ENCODE measurements around the gene SPAG6. TPM values are rescaled to one million over a fixed set of nuclear protein-coding genes. Genes with fewer than 3 reads are reported as not detected.
A peak's percentile ranks its signal among the peaks of the same experiment; 100 is the strongest.
"Not testable (repeated sequence)": the region's sequence is repeated elsewhere in the genome, so short reads cannot be mapped to it uniquely, and the experiment has no call there.

Gene SPAG6
- total RNA-seq, 2 donors from 2014 or later: not detected

DNA sequence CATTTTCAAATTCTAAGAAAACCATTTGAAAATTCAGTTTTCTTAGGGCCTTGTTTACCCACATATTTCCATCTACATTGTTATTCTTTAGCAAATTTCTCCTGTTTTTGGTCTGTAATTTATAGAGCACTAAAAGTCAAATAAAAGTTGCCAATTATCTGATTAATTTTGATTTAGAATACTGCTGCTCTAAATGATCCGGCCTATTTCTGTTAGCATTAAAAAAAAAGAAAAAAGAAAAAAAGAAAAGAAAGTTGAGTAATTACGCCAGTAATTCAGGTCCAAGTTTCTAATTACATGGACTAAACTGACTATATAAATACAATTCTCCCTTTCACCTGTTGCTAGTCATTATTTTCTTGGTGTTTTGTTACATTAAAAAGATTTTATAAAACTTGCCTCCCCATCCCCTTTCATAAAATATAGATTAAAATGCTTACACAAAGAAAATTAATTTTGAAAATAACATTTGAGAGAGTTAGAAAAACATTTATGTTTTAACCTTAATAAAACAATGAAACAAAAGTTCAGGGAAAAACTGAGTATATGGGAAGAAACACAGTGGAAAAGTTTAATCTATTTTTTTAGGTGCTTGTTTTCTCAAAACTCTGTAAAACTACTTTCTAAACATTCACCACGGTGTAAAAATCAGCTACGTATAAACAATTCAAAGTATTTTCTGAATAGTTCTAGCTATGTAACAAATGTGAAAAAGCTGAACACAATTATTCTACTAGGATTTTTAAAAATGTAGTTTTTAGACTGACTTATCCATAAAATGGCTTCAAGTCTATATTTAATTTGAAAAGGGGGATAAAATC, 35.9 kb upstream of the SPAG6 start:
- Histone ChIP-seq H3K9me3 (no peaks in the 10 kb centered on the region), H3K4me3 (no peak overlapping the region), H3K27me3 (replicated peaks; ENCODE audit: insufficient read depth) (no peaks in the 10 kb centered on the region), H3K27ac (no peak overlapping the region), H3K36me3 (no peaks in the 10 kb centered on the region), H3K4me1 (ENCODE audit: control insufficient read depth in 1 of 2, low read depth in 2 of 2) (no peaks in the 10 kb centered on the region)
- ATAC-seq (ENCODE audit: insufficient number of reproducible peaks, low FRiP score, low read depth): no peak
- DNase-seq (ENCODE audit: low spot score): no peak
- TF ChIP-seq, protein P1, sequence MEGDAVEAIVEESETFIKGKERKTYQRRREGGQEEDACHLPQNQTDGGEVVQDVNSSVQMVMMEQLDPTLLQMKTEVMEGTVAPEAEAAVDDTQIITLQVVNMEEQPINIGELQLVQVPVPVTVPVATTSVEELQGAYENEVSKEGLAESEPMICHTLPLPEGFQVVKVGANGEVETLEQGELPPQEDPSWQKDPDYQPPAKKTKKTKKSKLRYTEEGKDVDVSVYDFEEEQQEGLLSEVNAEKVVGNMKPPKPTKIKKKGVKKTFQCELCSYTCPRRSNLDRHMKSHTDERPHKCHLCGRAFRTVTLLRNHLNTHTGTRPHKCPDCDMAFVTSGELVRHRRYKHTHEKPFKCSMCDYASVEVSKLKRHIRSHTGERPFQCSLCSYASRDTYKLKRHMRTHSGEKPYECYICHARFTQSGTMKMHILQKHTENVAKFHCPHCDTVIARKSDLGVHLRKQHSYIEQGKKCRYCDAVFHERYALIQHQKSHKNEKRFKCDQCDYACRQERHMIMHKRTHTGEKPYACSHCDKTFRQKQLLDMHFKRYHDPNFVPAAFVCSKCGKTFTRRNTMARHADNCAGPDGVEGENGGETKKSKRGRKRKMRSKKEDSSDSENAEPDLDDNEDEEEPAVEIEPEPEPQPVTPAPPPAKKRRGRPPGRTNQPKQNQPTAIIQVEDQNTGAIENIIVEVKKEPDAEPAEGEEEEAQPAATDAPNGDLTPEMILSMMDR (IDR thresholded peaks at IDR 0.05): no peak

DNA sequence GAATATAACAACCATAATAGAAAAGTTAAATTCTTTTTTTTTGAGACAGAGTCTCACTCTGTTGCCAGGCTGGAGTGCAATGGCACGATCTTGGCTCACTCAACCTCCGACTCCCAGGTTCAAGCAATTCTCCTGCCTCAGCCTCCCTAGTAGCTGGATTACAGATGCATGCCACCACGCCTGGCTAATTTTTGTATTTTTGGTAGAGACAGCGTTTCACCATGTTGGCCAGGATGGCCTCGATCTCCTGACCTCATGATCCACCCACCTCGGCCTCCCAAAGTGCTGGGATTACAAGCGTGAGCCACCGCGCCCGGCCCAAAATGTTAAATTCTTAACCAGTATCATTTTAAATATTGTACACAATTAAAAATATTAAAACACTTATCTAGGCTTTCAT, 35.3 kb upstream of the SPAG6 start:
- DNase-seq (ENCODE audit: low spot score): not testable (repeated sequence)

DNA sequence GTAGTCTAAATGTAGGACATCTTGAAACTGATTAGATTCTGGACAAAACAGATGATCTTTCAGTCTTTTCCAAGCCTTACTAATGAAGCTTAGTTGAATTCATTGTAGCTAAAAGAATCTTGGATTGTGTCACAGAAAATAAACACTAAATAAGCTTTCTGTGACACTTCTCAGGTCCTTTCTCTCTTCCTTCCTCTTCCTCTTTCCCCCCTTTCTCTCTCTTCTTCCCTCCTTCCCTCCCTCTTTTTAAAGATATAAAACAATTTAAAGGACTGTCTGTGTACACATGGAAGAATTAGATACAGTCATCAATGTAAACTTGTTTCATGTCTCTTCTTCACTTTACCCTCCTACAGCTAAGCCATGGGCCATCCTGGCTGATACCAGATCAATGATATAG, 34.4 kb upstream of the SPAG6 start:
- H3K4me1 ChIP-seq (ENCODE audit: control insufficient read depth in 1 of 2, low read depth in 2 of 2): peaks cover 0 to 11% of the 10 kb centered on the region in 2 donors
- ATAC-seq (ENCODE audit: insufficient number of reproducible peaks, low FRiP score, low read depth): no peak
- H3K4me3 ChIP-seq: no peak overlapping the region
- TF ChIP-seq, protein P1 (IDR thresholded peaks at IDR 0.05): no peak
- no peaks in the 10 kb centered on the region for H3K36me3 ChIP-seq
- no peak for DNase-seq (ENCODE audit: low spot score)
- H3K27me3 ChIP-seq (replicated peaks; ENCODE audit: insufficient read depth): no peaks in the 10 kb centered on the region
- H3K27ac ChIP-seq: no peak overlapping the region
- H3K9me3 ChIP-seq: no peaks in the 10 kb centered on the region

More for the DNA sequence above, 35.3 kb upstream of the SPAG6 start:
- H3K4me3 ChIP-seq; ATAC-seq (ENCODE audit: insufficient number of reproducible peaks, low FRiP score, low read depth); H3K27me3 ChIP-seq (replicated peaks; ENCODE audit: insufficient read depth); H3K9me3 ChIP-seq; H3K36me3 ChIP-seq; H3K27ac ChIP-seq; H3K4me1 ChIP-seq (ENCODE audit: control insufficient read depth in 1 of 2, low read depth in 2 of 2): not testable (repeated sequence)

DNA sequence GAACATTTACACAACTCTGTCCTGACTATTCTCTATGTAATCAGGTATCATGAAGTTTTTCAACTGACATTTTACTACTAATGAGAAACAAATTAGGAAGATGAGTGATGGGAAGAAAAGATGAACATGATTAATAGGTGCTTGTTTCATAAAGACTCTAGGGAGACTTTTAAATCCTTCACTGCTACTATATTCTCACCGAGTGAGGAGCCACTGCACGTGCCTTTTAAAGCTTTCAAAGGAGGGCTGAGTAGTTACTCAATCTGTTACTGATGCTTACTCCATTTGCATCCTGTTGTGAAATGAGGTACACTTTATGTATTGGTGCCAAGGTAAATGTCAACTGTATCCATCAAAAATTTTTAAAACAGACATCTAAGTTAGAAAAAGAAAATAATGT, 30.4 kb upstream of the SPAG6 start:
- ATAC-seq (ENCODE audit: insufficient number of reproducible peaks, low FRiP score, low read depth): no peak
- no peaks in the 10 kb centered on the region for H3K27me3 ChIP-seq (replicated peaks; ENCODE audit: insufficient read depth)
- TF ChIP-seq, protein P1 (IDR thresholded peaks at IDR 0.05): no peak
- H3K4me3 ChIP-seq: no peak overlapping the region
- no peak for DNase-seq (ENCODE audit: low spot score)
- no peak overlapping the region for H3K27ac ChIP-seq
- H3K9me3 ChIP-seq: no peaks in the 10 kb centered on the region
- peaks cover 12 to 31% of the 10 kb centered on the region in 2 donors for H3K4me1 ChIP-seq (ENCODE audit: control insufficient read depth in 1 of 2, low read depth in 2 of 2)
- no peaks in the 10 kb centered on the region for H3K36me3 ChIP-seq

DNA sequence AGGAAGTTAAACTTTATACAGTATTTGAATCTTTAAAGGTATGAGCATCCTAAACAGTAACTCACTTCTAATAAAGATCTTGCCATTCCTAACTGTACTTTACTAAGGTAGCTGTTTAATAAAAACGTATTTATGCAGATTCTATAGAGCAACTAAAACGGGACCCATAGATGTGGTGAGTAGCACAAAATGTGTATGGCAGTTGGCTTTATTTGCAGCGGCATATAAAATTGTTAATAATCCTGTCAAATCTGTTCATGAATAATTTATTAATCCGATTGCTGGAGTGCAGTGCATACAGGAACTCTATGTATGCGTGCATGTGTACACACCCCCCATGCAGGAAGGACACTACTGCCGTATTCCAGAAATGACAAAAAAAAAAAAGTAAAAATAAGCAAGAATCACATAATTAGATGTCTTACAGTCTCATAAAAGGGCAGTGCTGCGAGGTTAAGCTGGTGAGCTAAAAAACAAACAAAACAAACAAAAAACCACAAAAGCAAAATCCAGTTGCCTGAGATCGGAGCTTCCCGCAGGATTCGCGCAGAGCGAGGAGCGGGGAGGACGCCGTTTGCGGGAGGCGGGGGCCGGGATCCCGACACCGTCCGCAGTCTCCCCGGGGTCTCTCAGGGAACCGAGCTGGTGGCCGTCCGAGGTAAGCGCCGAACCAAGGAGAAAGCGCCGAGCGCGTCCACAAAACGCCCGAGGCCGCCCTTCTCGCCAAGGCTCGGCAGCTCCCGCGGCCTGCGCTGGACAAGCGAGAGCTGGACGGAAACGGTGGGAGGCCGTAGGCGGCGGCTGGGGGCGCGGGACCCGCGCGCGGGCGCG, 29.6 kb upstream of the SPAG6 start:
- Histone ChIP-seq H3K27ac (peak overlapping the region; percentile 82 to 88), H3K36me3 (no peaks in the 10 kb centered on the region), H3K4me3 (peak overlapping the region; percentile 94), H3K4me1 (ENCODE audit: control insufficient read depth in 1 of 2, low read depth in 2 of 2) (peaks cover 13 to 35% of the 10 kb centered on the region in 2 donors), H3K9me3 (no peaks in the 10 kb centered on the region), H3K27me3 (replicated peaks; ENCODE audit: insufficient read depth) (no peaks in the 10 kb centered on the region)
- ATAC-seq (ENCODE audit: insufficient number of reproducible peaks, low FRiP score, low read depth) (no peak), DNase-seq (ENCODE audit: low spot score) (no peak)
- TF ChIP-seq, protein P1 (IDR thresholded peaks at IDR 0.05): no peak
